Suprapubic skin (tissue), 4 donors: Measurements from ENCODE around the gene DNAAF1. TPM values are rescaled to one million over a fixed set of nuclear protein-coding genes. Genes with fewer than 3 reads are reported as not detected.

Source experiments
- DNase-seq, 2 donors: peaks; one replicate each; pipeline ENCODE4 v3.0.0-alpha.2; 2019; ENCODE audit warnings: low spot score in 2 of 2
- H3K27ac ChIP-seq: fragments of 200-600 bp; sonication (generic); one replicate; pipeline ENCODE4 v1.5.1; 2019
- H3K27me3 ChIP-seq: fragments of 200-600 bp; sonication (generic); one replicate; pipeline ENCODE4 v1.5.1; 2019
- H3K36me3 ChIP-seq: fragments of 200-600 bp; sonication (generic); one replicate; pipeline ENCODE4 v1.5.1; 2019
- H3K4me1 ChIP-seq: fragments of 200-600 bp; sonication (generic); one replicate; pipeline ENCODE4 v1.5.1; 2019
- H3K4me3 ChIP-seq: fragments of 200-600 bp; sonication (generic); one replicate; pipeline ENCODE4 v1.5.1; 2019; ENCODE audit warnings: mild to moderate bottlenecking
- H3K9me3 ChIP-seq: fragments of 200-600 bp; sonication (generic); one replicate; pipeline ENCODE4 v1.5.1; 2019
- EP300 ChIP-seq: sonication (generic); formaldehyde crosslinking; IDR thresholded peaks from one replicate; pipeline ENCODE4 v1.6.1; 2017; ENCODE audit warnings: antibody characterized with exemption
- POLR2A ChIP-seq, 2 donors: fragments of 450-650 bp; IDR thresholded peaks; one replicate each; pipeline ENCODE4 v1.6.1; 2017; ENCODE audit warnings: antibody characterized with exemption in 2 of 2, mild to moderate bottlenecking in 2 of 2, moderate library complexity in 2 of 2
- POLR2AphosphoS5 ChIP-seq, 3 donors: sonication (generic); formaldehyde crosslinking; IDR thresholded peaks; one replicate each; pipeline ENCODE4 v1.6.1; 2017; ENCODE audit warnings: antibody characterized with exemption in 3 of 3
- WGBS: methylation state at CpG from one replicate; pipeline ENCODE4 v1.1.5; 2018; 5-methylcytosine and 5-hydroxymethylcytosine counted together
- total RNA-seq, 4 donors: library from RNA; depleted of rRNA; stranded (reverse); fragments of >200 nt; gene quantifications; one replicate each; pipeline ENCODE4 v1.1.0, GENCODE V29; 2016
- TF ChIP-seq, protein P1 (sequence below), 2 donors: fragments of 200-600 bp in 1 of 2; fragments of 450-650 bp in 1 of 2; sonication (generic) in 1 of 2; IDR thresholded peaks; one replicate each; pipeline ENCODE4 v1.5.1; 2016 to 2019; ENCODE audit warnings: antibody characterized with exemption in 2 of 2, mild to moderate bottlenecking in 1 of 2, moderate library complexity in 1 of 2

Gene DNAAF1
- total RNA-seq, 4 donors from 2014 or later, result 0.72 to 0.89 TPM; not detected in 2

DNA sequence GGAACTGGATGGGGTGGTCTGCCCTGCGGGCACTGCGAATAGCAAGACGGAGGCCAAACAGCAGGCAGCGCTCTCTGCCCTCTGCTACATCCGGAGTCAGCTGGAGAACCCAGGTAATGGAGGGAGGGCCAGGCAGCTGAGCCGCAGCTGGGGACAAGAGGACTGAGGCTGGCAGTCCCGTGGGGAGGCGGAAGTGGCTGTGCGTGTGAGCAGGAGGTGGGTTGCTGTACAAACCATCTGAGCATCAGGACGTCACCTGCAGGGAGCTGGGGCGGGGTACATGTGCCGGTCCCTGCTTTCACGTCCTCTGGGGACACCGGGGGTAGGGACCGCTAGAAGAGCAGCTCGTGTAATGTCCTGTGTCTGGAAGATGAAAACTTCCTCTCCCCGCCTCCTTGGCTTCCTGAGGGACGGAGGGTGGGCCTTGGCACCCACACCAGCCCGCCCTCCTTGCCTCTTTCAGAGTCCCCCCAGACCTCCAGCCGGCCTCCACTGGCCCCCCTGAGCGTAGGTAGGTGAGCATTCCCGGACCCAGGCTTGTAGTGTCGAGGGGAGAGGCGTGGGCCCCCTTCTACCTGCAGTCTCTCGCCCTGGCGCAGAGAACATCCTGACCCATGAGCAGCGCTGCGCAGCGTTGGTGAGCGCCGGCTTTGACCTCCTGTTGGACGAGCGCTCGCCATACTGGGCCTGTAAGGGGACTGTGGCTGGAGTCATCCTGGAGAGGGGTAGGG, 49.5 kb downstream of the DNAAF1 start:
- WGBS, result 78% methylated on average over 25 of the region's 34 CpGs
- no peaks in the 10 kb centered on the region for H3K27me3 ChIP-seq
- TF ChIP-seq EP300 (no peak), POLR2AphosphoS5 (IDR thresholded peaks at IDR 0.05) (no peak), POLR2A (IDR thresholded peaks at IDR 0.05) (no peak)
- TF ChIP-seq, protein P1, sequence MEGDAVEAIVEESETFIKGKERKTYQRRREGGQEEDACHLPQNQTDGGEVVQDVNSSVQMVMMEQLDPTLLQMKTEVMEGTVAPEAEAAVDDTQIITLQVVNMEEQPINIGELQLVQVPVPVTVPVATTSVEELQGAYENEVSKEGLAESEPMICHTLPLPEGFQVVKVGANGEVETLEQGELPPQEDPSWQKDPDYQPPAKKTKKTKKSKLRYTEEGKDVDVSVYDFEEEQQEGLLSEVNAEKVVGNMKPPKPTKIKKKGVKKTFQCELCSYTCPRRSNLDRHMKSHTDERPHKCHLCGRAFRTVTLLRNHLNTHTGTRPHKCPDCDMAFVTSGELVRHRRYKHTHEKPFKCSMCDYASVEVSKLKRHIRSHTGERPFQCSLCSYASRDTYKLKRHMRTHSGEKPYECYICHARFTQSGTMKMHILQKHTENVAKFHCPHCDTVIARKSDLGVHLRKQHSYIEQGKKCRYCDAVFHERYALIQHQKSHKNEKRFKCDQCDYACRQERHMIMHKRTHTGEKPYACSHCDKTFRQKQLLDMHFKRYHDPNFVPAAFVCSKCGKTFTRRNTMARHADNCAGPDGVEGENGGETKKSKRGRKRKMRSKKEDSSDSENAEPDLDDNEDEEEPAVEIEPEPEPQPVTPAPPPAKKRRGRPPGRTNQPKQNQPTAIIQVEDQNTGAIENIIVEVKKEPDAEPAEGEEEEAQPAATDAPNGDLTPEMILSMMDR (IDR thresholded peaks at IDR 0.05), result no peak
- no peak overlapping the region for H3K27ac ChIP-seq
- no peak overlapping the region for H3K4me3 ChIP-seq
- DNase-seq, result no peak
- H3K36me3 ChIP-seq, result peaks cover 3% of the 10 kb centered on the region
- H3K4me1 ChIP-seq, result peaks cover 41% of the 10 kb centered on the region
- H3K9me3 ChIP-seq, result no peaks in the 10 kb centered on the region

DNA sequence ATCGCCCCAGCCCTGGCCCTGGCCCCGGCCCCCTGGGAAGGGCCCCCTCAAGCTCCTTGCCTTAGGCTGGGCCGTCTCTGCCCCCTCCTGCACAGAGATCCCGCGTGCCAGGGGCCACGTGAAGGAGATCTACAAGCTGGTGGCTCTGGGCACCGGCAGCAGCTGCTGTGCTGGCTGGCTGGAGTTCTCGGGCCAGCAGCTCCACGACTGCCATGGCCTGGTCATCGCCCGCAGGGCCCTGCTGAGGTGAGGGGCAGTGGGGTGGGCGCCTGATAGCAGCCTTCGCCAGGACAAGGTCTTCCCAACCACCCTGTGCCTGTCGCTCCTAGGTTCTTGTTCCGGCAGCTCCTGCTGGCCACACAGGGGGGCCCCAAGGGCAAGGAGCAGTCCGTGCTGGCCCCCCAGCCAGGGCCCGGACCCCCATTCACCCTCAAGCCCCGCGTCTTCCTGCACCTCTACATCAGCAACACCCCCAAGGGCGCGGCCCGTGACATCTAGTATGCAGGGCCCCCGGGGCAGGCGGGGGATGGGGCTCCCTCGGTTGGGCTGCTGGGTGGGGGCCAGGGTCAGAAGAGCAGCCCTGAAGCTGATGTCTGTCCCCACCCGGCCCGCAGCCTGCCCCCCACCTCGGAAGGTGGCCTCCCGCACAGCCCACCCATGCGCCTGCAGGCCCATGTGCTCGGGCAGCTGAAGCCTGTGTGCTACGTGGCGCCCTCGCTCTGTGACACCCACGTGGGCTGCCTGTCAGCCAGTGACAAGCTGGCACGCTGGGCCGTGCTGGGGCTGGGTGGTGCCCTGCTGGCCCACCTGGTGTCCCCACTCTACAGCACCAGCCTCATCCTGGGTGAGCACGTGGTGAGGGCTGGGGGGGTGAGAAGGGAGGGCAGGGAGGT, 50.3 kb downstream of the DNAAF1 start:
- H3K27ac ChIP-seq, result no peak overlapping the region
- no peak for DNase-seq
- H3K4me3 ChIP-seq, result peak overlapping the region; percentile 43
- H3K4me1 ChIP-seq, result peaks cover 42% of the 10 kb centered on the region
- H3K36me3 ChIP-seq, result peaks cover 3% of the 10 kb centered on the region
- TF ChIP-seq POLR2AphosphoS5 (IDR thresholded peaks at IDR 0.05), result no peak
- TF ChIP-seq, protein P1 (IDR thresholded peaks at IDR 0.05), result no peak
- TF ChIP-seq POLR2A (IDR thresholded peaks at IDR 0.05), result no peak
- no peak for TF ChIP-seq EP300
- WGBS, result 47% methylated on average over 3 of the region's 38 CpGs
- H3K27me3 ChIP-seq, result no peaks in the 10 kb centered on the region
- no peaks in the 10 kb centered on the region for H3K9me3 ChIP-seq

DNA sequence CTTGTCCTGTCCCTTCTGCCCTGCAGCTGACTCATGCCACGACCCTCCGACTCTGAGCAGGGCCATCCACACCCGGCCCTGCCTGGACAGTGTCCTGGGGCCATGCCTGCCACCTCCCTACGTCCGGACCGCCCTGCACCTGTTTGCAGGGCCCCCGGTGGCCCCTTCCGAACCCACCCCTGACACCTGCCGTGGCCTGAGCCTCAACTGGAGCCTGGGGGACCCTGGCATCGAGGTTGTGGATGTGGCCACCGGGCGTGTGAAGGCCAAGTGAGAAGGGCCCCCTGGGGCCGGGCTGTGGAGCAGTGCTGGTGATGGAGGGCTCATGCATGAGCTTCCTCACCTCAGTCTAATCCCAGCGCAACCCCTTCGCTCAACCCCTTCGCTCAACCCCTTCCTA, 51.0 kb downstream of the DNAAF1 start:
- H3K27ac ChIP-seq, result peak overlapping the region; percentile 80
- no peak for TF ChIP-seq POLR2AphosphoS5 (IDR thresholded peaks at IDR 0.05)
- TF ChIP-seq, protein P1 (IDR thresholded peaks at IDR 0.05), result no peak
- TF ChIP-seq EP300, result no peak
- no peak for TF ChIP-seq POLR2A (IDR thresholded peaks at IDR 0.05)
- no peak for DNase-seq
- 64% methylated on average over 12 of the region's 16 CpGs for WGBS
- no peaks in the 10 kb centered on the region for H3K9me3 ChIP-seq
- no peaks in the 10 kb centered on the region for H3K27me3 ChIP-seq
- H3K4me1 ChIP-seq, result peaks cover 42% of the 10 kb centered on the region
- H3K4me3 ChIP-seq, result peak overlapping the region; percentile 43
- peaks cover 3% of the 10 kb centered on the region for H3K36me3 ChIP-seq

DNA sequence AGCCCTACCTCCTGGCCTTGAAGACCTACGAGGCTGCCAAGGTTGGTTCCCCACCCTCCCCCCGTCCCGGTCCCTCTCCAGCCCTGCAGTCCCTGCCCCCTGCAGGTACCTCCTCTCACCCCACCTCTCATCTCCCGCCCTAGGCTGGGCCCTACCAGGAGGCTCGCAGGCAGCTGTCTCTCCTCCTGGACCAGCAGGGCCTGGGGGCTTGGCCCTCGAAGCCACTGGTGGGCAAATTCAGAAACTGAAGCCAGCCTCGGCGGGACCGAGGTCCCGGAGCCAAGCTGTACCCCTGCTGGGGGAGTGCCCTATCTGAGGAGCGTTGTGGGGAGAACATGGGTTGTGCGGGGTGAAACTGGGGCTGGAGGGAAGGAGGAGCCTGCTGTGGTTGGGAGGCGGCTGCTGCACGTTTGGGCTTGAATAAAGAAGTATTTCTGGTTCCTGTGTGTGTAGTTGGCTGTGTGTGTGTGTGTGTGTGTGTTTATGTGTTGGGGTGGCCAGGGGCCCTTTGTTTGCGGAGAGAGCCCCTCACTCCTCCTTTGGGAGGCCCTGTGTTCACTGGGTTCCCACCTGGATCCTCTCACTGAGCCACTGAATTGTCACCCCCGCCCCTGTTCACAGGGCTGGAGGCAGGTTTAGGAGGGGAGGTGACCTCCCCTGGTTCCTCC, 51.8 kb downstream of the DNAAF1 start:
- Histone ChIP-seq H3K36me3 (no peaks in the 10 kb centered on the region), H3K4me3 (peak overlapping the region; percentile 43), H3K9me3 (no peaks in the 10 kb centered on the region), H3K4me1 (peaks cover 42% of the 10 kb centered on the region), H3K27ac (peak overlapping the region; percentile 80), H3K27me3 (no peaks in the 10 kb centered on the region)
- TF ChIP-seq POLR2A (IDR thresholded peaks at IDR 0.05) (no peak), EP300 (no peak), POLR2AphosphoS5 (IDR thresholded peaks at IDR 0.05) (no peak)
- TF ChIP-seq, protein P1 (IDR thresholded peaks at IDR 0.05), result no peak
- DNase-seq, result no peak
- 64% methylated on average over 13 of the region's 16 CpGs for WGBS
